GM04503 (cell line): Measurements from ENCODE around the gene ETFA.
A peak's percentile ranks its signal among the peaks of the same experiment; 100 is the strongest.

Experiments
- DNase-seq: peaks from one replicate; pipeline ENCODE4 v3.0.0-alpha.2; 2012; ENCODE audit warnings: low read depth

The ETFA gene

DNA sequence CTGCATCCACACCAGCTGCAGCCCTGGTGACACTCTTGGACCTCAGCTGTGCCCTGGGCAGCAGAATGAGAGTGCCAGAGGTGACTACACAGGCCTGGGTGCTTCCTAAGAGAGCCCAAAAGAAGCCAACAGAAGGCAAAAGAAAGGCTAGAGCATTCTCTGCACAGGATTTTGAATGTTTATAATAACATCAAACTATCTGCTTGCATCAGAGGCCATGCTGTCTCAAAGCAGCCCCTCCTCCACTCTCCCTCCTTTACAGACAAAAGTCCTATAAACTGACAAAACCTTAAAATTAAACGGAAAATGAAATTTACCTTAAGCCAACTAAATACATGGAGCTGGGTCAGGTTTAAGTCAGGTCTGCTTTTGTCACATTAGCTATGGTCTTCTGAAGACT, 95.6 kb downstream of the ETFA start:
- DNase-seq: no peak

GRCh38 chr15:76209942-76210341, 101.3 kb downstream of the ETFA start:
- no peak for DNase-seq

DNA sequence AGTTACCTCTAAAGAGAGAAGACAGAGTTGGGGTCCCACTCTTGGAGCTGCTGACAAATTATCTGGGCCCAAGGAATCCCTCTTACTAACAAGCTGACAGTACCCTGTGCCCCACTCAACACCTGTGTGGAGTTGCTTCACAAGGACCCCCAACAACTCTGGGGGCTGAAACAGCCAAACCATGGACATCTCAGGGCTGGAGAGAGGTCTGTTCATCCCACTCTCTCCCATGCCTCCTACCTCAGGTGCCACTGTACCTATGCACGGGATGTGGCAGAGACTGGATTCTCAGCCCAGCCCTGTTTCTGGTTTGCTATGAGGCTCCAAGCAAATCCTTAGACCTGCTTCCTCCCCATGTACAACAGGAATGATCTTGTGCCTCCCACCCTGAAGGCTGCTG, 101.7 kb downstream of the ETFA start:
- DNase-seq: no peak

DNA sequence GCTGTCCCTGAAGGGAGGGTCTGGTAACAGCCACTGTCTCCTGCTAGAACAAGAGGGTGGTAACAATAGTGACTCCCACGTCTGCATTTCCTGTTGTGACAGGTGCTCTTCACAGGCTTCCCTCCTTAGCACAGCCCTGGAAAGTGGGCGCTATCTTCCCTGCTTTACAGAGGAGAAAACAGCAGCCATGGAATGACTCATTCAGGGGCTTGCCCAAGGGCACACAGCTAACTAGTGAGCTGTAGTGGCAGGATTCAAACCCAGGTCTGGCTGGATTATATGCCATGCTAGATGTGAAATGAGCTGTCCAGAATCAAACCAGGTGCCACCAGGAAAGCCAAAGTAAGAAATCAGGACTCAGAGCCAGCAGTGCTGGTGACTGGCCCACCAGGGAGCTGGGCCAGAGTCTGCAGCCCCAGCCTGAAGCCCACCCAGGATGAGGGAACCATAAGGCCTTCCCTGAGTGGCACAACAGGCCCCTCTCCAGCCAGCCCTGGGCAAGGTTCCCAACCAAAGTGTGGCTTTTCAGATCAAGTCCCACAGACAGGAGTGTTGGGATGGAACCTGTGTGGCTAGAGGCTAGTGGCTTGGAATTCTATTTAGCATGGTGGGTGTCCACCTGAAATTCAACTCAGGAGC, 102.4 kb downstream of the ETFA start:
- DNase-seq: no peak

DNA sequence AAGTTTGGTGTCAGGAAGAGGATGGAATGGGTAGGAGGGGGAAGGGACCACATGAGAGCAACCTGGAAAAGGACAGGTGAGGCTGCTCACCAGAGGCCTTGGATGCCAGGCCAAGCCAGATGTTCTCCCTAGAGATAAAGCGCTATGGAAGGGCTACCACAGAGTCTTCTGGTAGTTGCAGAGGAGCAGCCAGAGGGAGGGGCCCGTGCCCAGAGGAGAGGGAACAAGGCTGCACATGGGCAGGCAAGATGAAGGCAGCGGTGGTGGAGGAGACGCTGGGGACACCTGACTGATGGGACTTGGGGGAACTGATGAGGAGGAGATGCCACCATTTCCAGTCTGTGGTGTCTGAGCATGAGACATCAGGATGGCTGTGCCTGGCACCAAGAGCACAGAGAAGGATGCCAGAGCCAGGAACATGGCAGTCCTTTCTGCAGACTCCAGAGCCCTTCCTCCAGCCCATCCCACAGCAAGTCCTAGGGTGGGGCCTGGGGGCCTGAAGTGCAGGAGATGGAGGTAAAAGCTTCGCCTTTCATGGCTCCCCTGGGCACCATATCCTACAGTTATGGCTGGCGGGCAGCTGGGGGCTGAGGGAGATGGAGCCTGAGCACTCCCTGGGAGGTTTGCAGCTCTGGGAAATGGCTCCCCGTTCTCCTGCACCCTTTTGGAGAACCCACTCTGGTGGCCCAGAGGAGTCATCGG, 103.0 kb downstream of the ETFA start:
- DNase-seq: no peak

DNA sequence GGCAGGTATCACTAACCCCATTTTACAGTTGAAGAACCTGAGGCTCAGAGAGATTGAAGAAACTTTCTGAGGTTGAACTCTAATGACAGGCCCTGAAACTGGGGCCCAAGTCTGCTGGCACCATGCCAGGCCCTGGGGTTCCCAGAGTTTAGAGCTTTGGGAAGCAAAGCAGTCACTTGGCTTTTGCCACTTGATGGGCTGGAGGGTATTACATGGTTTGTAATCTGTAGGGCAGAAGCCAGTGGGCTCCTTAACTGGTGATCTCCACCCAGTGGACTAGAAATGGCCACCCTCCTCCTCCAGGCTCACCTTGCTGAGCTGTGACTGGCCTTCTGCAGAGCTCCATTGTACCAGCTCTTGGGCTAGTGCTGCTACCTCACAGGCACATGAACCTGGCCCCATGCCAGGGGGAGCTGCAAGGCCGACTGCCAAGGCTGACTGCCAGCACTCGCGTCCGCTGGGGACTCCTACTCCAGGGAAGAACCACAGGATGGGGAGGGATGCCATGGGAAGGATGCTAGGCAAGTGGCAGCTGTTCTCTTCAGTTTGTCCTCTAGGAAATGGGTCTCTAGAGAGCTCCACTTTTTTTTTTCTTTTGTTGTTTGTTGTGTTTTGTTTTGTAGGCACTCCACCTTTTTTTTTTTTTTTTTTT, 104.8 kb downstream of the ETFA start:
- DNase-seq: no peak

DNA sequence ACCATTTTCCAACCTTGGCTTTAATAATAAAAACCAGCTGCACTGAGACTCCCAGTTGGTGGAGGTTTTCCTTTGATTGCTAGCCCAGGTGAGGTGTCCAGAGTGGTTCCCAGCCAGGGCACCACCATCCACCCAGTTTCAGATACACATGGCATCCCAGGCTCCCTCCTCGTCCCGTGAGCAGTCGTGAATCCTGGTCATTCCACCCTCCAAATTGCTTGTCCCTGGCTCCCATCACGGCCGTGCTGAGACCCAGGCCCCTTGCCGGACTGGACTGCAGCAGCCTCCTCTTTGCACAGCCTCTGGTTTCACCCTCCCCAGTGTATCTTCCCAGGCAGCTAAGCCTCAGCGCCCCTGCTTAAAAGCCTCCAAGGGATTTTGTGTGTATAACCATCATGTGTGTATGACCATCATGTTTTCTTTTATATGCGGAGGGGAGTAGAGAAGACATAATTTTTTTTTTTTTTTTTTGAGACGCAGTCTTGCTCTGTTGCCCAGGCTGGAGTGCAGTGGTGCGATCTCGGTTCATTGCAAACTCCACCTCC, 106.3 kb downstream of the ETFA start:
- DNase-seq: no peak

DNA sequence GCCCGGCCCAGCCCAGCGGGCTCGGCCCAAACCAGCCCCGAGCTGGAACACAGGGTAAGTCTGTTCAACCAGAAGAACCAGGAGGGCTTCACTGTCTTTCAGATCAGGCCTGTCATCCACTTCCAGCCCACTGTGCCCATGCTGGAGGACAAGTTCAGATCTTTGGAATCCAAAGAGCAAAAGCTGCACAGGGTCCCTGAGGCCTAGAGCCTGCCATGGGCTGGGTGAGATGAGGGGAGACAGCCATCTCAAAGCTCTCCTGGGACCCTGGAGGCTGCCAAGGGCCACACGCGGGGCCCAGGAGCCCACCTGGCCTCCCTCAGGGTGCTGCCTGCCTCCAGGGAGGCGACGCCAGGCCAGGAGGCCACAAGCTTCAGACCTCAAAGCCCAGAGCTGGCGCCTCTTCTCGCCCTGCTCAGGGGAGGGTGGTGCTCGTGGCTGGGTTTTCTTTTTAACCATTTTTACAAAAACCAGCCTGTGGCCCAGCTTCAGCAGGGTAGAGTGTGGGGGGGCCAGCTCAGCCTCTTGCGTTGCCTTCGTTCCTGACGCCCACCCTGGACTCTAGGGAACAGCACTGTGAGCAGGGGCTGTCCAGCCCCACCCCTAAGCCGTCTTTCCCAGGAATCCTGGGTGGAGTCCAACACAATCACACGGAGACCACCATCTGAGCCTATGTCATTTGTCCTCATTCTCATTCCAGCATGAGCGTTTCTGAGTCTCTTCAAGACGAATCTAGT, 107.0 kb downstream of the ETFA start:
- DNase-seq: no peak

DNA sequence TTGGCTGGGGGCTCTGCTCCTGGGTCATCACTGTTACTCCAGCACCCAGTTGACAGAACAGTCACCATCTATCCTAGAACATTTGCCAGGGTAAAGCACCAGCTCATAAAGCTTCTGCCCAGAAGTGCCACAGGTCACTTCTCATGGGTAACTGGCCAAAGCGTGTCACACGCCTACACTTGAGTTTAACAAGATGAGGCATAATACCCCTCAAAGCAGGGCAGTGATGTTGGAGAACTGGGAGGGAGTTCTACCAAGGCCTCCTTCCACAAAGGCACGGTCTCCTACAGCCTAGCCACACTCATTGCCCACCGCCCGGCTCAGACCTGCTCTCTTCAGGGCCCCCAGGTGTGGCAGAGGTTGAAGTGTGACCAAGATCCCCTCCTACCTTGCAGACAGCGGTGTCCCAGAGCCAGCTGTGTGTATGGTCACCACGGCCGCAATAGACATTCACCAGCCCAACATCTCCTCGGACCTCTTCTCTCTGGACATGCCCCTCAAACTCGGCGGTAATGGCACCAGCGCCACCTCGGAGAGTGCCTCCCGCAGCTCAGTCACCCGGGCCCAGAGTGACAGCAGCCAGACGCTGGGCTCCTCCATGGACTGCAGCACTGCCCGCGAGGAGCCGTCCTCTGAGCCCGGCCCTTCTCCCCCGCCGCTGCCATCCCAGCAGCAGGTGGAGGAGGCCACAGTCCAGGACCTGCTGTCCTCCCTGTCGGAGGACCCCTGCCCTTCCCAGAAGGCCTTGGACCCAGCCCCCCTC, 107.7 kb downstream of the ETFA start:
- DNase-seq: no peak

GRCh38 chr15:76201536-76202255, 109.6 kb downstream of the ETFA start:
- DNase-seq: no peak

DNA sequence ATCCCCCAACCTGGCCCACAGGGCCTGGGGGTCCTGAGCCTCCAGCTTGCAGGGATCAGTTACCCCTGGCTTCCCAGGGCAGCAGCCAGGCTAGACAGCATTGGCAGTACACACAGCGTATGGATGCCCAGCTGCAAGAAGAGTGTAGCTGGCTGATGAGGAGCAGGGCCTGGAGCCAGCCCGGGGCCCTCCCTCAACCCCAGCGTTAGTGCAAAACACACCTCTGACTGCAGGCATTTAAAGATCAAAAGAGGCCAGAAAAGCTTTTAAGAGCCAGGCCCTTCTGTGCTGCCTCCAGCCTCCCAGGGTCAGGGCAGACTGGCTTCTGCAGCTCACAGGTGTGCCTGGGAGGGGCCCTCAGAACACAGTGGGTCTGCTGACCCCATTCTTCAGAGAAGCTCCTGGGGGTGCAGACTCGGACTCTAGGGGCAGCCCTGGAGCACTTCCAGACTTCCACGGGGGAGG, 110.6 kb downstream of the ETFA start:
- no peak for DNase-seq

GRCh38 chr15:76200083-76200465, 111.2 kb downstream of the ETFA start:
- DNase-seq: no peak

DNA sequence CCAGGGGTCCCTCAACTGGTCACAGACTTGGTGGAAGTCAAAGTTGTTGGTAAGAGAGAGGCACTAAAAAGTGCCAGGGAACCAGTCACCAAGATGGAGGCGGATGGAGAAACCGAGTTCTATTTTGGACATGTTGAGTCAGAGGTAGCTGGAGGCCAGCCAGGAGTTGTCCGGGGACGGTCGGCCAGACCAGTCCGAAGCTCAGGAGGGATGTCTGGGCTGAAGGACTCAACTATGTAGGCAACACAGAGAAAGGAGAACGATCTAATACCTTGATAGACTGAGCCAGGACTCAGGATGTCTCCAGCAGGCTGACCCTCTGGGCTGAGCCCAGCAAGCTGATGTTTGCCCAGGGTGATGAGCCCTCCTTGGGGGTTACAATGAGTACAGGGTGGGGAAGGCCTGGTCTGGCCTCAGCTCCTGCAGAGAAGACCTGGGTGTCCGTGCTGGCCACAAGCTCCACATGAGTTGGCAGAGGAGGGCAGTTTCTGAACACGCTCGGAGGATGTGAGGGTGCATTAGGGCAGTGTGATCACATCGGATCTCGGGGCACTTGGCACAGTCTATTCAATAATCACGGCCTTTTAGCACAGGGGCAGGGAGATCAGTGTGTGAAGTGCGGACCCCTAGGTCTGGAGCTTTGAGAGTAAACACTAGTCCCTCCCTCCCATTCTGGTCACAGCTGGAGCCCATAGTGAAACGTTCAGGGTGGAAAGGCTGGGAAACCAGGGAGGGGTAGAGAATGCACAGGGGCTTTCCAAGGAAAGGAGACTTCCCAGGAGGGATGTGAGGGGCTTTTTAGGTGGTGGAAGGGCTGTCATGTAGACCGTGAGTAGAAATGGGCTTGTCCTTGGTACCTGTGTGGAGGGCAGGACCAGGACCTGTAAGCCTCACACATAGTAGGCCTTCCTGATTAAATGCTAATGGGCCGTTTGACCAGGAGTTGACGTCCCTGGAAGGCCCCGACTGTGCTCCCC, 111.9 kb downstream of the ETFA start:
- DNase-seq: peak; percentile 39

GRCh38 chr15:76198456-76199105, 112.7 kb downstream of the ETFA start:
- DNase-seq: no peak

DNA sequence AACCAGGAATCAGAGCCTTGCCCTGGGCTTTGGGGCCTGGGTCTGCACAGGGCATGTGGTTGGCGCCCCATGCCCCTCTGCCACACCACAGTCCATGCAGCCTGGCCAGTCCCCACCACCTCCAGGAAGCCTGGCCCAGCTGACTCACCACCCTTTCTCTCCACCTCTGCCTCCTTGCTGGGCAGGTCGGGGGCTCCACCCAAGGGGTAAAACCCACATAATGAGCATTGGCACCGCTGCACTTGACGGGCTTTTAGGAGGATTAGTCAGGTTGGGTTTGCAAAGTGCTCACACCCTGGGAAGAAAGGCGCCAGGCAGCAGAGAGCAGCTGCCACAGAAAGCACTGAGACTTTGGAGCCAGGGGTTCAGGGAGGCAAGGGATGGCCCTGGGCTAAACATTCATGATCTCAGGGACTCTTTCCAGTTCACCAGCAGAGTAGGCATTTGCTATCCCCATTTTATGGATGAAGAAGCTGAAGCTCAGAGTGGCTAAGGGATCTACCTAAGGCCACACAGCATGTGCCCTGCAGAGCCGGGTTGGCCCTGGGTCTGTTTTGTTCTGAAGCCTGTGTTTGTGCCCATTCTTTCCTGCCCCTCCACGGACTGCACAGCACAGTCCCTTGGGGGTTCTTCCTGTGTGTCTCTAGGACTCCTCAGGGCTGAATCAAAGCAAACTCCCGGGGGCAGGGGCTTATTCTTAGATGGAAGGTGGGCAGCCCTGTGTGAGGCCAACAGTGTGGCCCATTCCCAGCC, 113.4 kb downstream of the ETFA start:
- no peak for DNase-seq

DNA sequence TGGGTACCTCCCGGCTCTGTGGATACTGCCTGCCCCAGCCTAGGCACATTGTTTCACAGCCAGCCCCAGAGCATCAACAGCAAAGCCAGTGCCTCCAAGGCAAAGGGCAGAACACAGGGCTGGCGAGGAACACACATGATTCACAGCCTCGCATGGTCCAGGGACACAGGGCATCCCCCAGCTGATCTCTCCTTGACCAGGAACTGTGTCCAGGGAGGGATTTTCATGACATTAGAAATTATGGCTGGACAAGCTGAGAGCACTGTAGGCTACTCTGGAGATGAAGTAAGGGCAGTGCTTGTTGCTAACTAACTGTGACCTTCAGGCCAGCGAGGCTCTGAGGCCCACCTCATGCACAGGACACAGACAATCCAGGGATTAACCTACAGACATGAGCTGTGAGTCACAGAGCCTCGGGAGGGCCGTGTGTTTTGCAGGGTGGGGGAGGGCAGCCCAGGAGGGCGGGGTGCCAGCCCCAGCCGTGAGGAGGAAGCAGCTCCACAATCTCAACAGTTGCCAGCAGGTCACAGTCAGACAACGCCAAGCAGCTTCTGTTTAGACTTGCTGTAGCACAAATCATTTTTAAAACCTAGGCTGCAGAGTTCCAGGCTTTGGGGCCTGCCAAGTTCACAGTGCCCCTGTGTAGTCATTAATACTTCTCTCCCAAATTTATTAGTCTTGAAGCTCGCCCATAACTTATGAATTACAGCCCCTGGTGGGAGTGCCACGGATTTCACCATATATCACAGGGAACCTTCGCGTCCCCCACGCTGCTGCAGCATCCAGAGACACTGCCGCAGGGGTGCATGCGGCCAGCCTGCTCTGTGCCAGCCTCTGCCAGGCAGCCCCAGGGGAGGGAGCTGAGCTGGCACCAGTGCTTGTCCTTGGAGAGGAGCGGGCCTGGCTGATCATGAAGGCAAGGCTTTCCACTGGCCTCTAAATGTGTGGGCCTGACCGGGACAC, 114.7 kb downstream of the ETFA start:
- DNase-seq: peak; percentile 78
